ENCODE data around the gene TSPYL6. TPM values are rescaled to one million over a fixed set of nuclear protein-coding genes. Genes with fewer than 3 reads are reported as not detected.

Gene TSPYL6
- total and polyA plus RNA-seq, 2 of the 8 experiments (the other 6 are each of a cell fraction or from before 2014, with no cell fraction given) = not detected

GRCh38 chr2:54204476-54204875 is 51.6 kb downstream of the TSPYL6 start:
- H3K36me3 ChIP-seq (ENCODE audit: control insufficient read depth in 2 of 4, insufficient read depth in 4 of 4, low read length in 3 of 4) = no peaks in the 10 kb centered on the region
- no peaks in the 10 kb centered on the region for H3K27me3 ChIP-seq (replicated peaks in 1 of 4; ENCODE audit: control insufficient read depth in 3 of 4, extremely low read depth in 1 of 4, insufficient read depth in 3 of 4, low read length in 3 of 4)
- H2BK15ac ChIP-seq (ENCODE audit: low read length) = no peak overlapping the region
- H3K79me2 ChIP-seq (ENCODE audit: control insufficient read depth in 1 of 2, insufficient read depth in 2 of 2, low read length in 2 of 2) = no peaks in the 10 kb centered on the region
- no peak overlapping the region for H3K14ac ChIP-seq (ENCODE audit: insufficient read length)
- H2AK5ac ChIP-seq (ENCODE audit: low read depth, low read length) = no peak overlapping the region
- H2BK12ac ChIP-seq (ENCODE audit: low read depth, low read length) = no peak overlapping the region
- H2BK20ac ChIP-seq (ENCODE audit: low read length) = no peak overlapping the region
- no peak overlapping the region for H4K8ac ChIP-seq (ENCODE audit: extremely low read depth, insufficient read depth, low read length)
- no peaks in the 10 kb centered on the region for H3K23me2 ChIP-seq (ENCODE audit: low read depth, low read length)
- H3K9ac ChIP-seq (replicated peaks in 1 of 4; ENCODE audit: extremely low read depth in 1 of 4, low read depth in 3 of 4, low read length in 3 of 4) = no peak overlapping the region
- H2BK5ac ChIP-seq (ENCODE audit: low read depth, low read length) = no peak overlapping the region
- no peak overlapping the region for H2AFZ ChIP-seq (ENCODE audit: low read length)
- no peaks in the 10 kb centered on the region for H3K79me1 ChIP-seq (ENCODE audit: low read depth, low read length)
- H3K4me3 ChIP-seq (ENCODE audit: extremely low read depth in 1 of 4, insufficient read depth in 2 of 4, low read depth in 3 of 4, low read length in 4 of 4) = no peak overlapping the region
- FAIRE-seq (no peak), DNase-seq (ENCODE audit: low read depth in 1 of 2, low spot score in 2 of 2) (no peak)
- no peak overlapping the region for H3K4me2 ChIP-seq (ENCODE audit: insufficient read depth in 1 of 2, low read depth in 2 of 2, low read length in 2 of 2)
- CTCF ChIA-PET (ENCODE audit: partially characterized antibody) = no interaction called here
- no peak overlapping the region for H3K23ac ChIP-seq (ENCODE audit: insufficient read length)
- no peaks in the 10 kb centered on the region for H3K9me3 ChIP-seq (ENCODE audit: insufficient read depth in 2 of 2, low read depth in 1 of 2, low read length in 1 of 2)
- no peak overlapping the region for H3K18ac ChIP-seq (ENCODE audit: extremely low read depth, low read length)
- H3K4me1 ChIP-seq (replicated peaks in 1 of 4; ENCODE audit: control insufficient read depth in 3 of 4, insufficient read depth in 4 of 4, low read length in 3 of 4) = peaks cover 0 to 3% (median 0%) of the 10 kb centered on the region in 4 experiments; a peak in 2 of 7 replicates
- H3K27ac ChIP-seq (ENCODE audit: low read depth, low read length) = no peak overlapping the region
- H3K4ac ChIP-seq (replicated peaks; ENCODE audit: insufficient read length, low read depth, low read length) = no peak overlapping the region
- no peak overlapping the region for H3K56ac ChIP-seq (replicated peaks; ENCODE audit: insufficient read length, low read depth, low read length)
- POLR2A ChIA-PET (ENCODE audit: partially characterized antibody) = no interaction called here
- WGBS, 2 experiments (ENCODE audit: extremely low coverage in 1 of 2, insufficient coverage in 1 of 2, insufficient read length in 1 of 2, insufficient replicate concordance in 2 of 2, low coverage in 1 of 2, low lambda C conversion rate in 2 of 2, missing lambda C conversion rate in 1 of 2) = 75% methylated on average over 2 of the region's 2 CpGs; no CpG with 5 or more reads in 1 of the 2 experiments
- H4K91ac ChIP-seq (replicated peaks; ENCODE audit: insufficient read length, low read length) = no peak overlapping the region
- no peak overlapping the region for H4K5ac ChIP-seq (ENCODE audit: insufficient read length, low read depth, low read length)
- H2BK120ac ChIP-seq (replicated peaks; ENCODE audit: low read depth, low read length) = no peak overlapping the region
- H4K20me1 ChIP-seq (replicated peaks in 1 of 2; ENCODE audit: control insufficient read depth in 1 of 2, insufficient read depth in 2 of 2, low read length in 2 of 2) = no peaks in the 10 kb centered on the region
- TF ChIP-seq EP300 (IDR thresholded peaks at IDR 0.05; ENCODE audit: borderline replicate concordance in 1 of 2, low read depth in 2 of 2, low read length in 2 of 2) (no peak), RFX5 (IDR thresholded peaks at IDR 0.05; ENCODE audit: borderline replicate concordance, low read depth, low read length) (no peak), TEAD4 (IDR thresholded peaks at IDR 0.05; ENCODE audit: low read depth, low read length) (no peak), TAF7 (optimal IDR thresholded peaks at IDR 0.05; ENCODE audit: borderline replicate concordance, low read depth, low read length) (no peak), SP1 (IDR thresholded peaks at IDR 0.05; ENCODE audit: low read depth, low read length) (no peak), MAFK (IDR thresholded peaks at IDR 0.05; ENCODE audit: low read depth, low read length) (no peak), YY1 (IDR thresholded peaks at IDR 0.05; ENCODE audit: low read depth, low read length) (no peak), CBX8 (IDR thresholded peaks at IDR 0.05; ENCODE audit: borderline replicate concordance, low read depth, low read length) (no peak), CHD1 (IDR thresholded peaks at IDR 0.05; ENCODE audit: low read depth, low read length) (no peak)
- TF ChIP-seq, protein P1, sequence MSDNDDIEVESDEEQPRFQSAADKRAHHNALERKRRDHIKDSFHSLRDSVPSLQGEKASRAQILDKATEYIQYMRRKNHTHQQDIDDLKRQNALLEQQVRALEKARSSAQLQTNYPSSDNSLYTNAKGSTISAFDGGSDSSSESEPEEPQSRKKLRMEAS (IDR thresholded peaks at IDR 0.05) = no peak

Data from H1 (cell line).